Type B pancreatic cell (in vitro differentiated cells): ENCODE measurements around the gene TREML2. TPM values are rescaled to one million over a fixed set of nuclear protein-coding genes. Genes with fewer than 3 reads are reported as not detected.

Experiments used
- DNase-seq: peaks from one replicate; pipeline ENCODE4 v3.0.0; 2021; ENCODE audit warnings: mixed read lengths; ENCODE audit not compliant: unreplicated experiment; ENCODE audit errors: extremely low spot score
- H3K27ac Mint-ChIP-seq: 2 replicates; pipeline ENCODE4 v1.8.0; 2021; ENCODE audit warnings: mild to moderate bottlenecking, mixed read lengths
- H3K27me3 Mint-ChIP-seq: 2 replicates; pipeline ENCODE4 v1.8.0; 2021; ENCODE audit warnings: mixed read lengths
- H3K36me3 Mint-ChIP-seq: 2 replicates; pipeline ENCODE4 v1.8.0; 2021; ENCODE audit warnings: mixed read lengths
- H3K4me1 Mint-ChIP-seq: one replicate; pipeline ENCODE4 v1.8.0; 2021; ENCODE audit warnings: mixed read lengths; ENCODE audit not compliant: unreplicated experiment
- H3K4me3 Mint-ChIP-seq: 2 replicates; pipeline ENCODE4 v1.8.0; 2021; ENCODE audit warnings: mild to moderate bottlenecking, mixed read lengths
- H3K9me3 Mint-ChIP-seq: 2 replicates; pipeline ENCODE4 v1.8.0; 2021; ENCODE audit warnings: mixed read lengths
- total RNA-seq: library from RNA; stranded (reverse); gene quantifications from 2 replicates; pipeline ENCODE4 v1.2.1, GENCODE V29; 2021; ENCODE audit warnings: low replicate concordance
- TF ChIP-seq, protein P1 (sequence below): fragments of 200-600 bp; sonication (generic); conservative IDR thresholded peaks from 2 replicates; pipeline ENCODE4 v1.5.0; 2021; ENCODE audit warnings: antibody characterized with exemption, mild to moderate bottlenecking

TREML2 gene
- total RNA-seq, 1 donor from 2014 or later = not detected

DNA sequence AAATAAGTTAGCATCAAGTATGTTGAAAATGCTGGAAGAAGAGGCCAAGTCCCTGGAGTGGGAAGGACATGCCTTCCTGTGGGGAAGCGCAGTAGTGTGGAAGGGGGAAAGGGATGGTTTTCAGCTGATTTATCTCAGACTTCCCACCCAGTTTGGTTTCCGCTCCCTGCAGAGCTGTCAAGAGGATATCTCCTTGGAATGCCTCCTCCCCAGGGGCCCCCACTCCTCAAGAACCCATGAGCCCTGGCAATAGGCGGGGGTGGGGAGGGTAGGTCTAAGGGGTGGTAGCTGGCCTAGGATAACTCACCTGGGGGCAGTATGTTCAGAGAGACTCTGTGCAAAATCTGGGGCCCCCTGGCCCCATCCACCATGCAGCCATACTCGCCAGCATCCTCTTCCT lies 47.5 kb downstream of the TREML2 start:
- no peaks in the 10 kb centered on the region for H3K9me3 Mint-ChIP-seq
- TF ChIP-seq, protein P1, sequence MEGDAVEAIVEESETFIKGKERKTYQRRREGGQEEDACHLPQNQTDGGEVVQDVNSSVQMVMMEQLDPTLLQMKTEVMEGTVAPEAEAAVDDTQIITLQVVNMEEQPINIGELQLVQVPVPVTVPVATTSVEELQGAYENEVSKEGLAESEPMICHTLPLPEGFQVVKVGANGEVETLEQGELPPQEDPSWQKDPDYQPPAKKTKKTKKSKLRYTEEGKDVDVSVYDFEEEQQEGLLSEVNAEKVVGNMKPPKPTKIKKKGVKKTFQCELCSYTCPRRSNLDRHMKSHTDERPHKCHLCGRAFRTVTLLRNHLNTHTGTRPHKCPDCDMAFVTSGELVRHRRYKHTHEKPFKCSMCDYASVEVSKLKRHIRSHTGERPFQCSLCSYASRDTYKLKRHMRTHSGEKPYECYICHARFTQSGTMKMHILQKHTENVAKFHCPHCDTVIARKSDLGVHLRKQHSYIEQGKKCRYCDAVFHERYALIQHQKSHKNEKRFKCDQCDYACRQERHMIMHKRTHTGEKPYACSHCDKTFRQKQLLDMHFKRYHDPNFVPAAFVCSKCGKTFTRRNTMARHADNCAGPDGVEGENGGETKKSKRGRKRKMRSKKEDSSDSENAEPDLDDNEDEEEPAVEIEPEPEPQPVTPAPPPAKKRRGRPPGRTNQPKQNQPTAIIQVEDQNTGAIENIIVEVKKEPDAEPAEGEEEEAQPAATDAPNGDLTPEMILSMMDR = no peak
- DNase-seq = no peak
- H3K4me3 Mint-ChIP-seq = no peak overlapping the region
- no peak overlapping the region for H3K27ac Mint-ChIP-seq
- no peaks in the 10 kb centered on the region for H3K4me1 Mint-ChIP-seq
- H3K27me3 Mint-ChIP-seq = peaks cover 20% of the 10 kb centered on the region
- no peaks in the 10 kb centered on the region for H3K36me3 Mint-ChIP-seq

DNA sequence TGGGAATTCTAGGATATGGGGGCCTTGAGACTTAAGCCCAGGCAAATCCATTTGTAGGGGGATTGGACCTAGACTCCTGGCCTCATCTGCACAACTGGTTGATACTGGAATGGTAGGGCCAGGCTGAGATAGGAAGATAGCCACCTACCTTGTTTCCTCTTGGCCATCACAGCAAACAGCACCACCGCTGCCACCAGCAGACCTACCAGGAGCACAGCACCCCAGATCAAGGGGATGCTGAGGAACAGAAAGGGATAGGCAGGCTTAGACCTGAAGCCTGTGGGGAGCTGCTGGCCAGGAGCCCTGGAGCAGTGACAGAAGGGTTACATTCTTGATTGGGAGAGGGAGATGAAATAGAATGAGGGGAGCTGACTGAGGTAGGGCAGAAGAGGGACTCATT lies 50.3 kb downstream of the TREML2 start:
- Mint-ChIP-seq H3K9me3 (no peaks in the 10 kb centered on the region), H3K36me3 (no peaks in the 10 kb centered on the region), H3K27me3 (peaks cover 11% of the 10 kb centered on the region), H3K4me3 (no peak overlapping the region), H3K27ac (no peak overlapping the region), H3K4me1 (no peaks in the 10 kb centered on the region)
- no peak for DNase-seq
- TF ChIP-seq, protein P1 = no peak

DNA sequence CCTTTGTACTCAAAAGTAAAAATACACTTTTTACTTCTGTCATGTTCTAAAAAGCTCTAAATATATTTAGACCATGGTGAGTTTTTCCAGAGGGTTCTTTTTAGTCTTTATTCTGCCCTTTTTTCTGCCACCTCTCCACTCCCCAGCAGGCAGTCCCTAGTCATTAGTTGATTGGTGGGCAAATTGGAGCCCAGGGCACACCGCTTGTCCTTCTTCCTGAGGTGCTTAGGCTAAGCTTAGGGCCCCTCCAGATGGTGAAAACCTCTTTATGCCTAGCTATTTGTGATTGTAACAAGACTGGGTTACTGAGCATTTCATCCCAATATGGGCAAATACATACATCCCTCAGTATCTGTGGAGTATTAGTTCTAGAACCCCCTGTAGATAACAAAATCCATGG lies 53.0 kb downstream of the TREML2 start:
- TF ChIP-seq, protein P1 = no peak
- Mint-ChIP-seq H3K9me3 (no peaks in the 10 kb centered on the region), H3K36me3 (peaks cover 3% of the 10 kb centered on the region), H3K4me3 (no peak overlapping the region), H3K27me3 (no peaks in the 10 kb centered on the region), H3K27ac (no peak overlapping the region), H3K4me1 (no peaks in the 10 kb centered on the region)
- no peak for DNase-seq

Other genes starting within 250 kb of the TREML2 start
- gene UNC5CL, start 161.9 kb downstream of the TREML2 start, total RNA-seq = 3.1 and 5.1 TPM in 2 replicates
- gene TSPO2, start 158.7 kb downstream of the TREML2 start, total RNA-seq = not detected in 2 replicates
- gene APOBEC2, start 147.9 kb downstream of the TREML2 start, total RNA-seq = 0.64 and 1.5 TPM in 2 replicates
- gene OARD1, start 128.8 kb downstream of the TREML2 start, total RNA-seq = 30.7 and 33.7 TPM in 2 replicates
- gene NFYA, start 128.2 kb downstream of the TREML2 start, total RNA-seq = 31.4 and 40.4 TPM in 2 replicates
- not detected in 2 replicates for gene TREML1, start 46.8 kb downstream of the TREML2 start, total RNA-seq
- gene TREM2, start 38.0 kb downstream of the TREML2 start, total RNA-seq = not detected in 2 replicates
- not detected in 2 replicates for gene TREML4, start 27.2 kb upstream of the TREML2 start, total RNA-seq
- gene TREM1, start 85.5 kb upstream of the TREML2 start, total RNA-seq = not detected in 2 replicates
- not detected in 2 replicates for gene NCR2, start 134.5 kb upstream of the TREML2 start, total RNA-seq